GM04503 (cell line): ENCODE data around the gene GSTP1.
"Not testable (repeated sequence)": the region's sequence is repeated elsewhere in the genome, so short reads cannot be mapped to it uniquely, and the experiment has no call there.

ENCODE experiments used
- DNase-seq: peaks from one replicate; pipeline ENCODE4 v3.0.0-alpha.2; 2012; ENCODE audit warnings: low read depth

The GSTP1 gene

GRCh38 chr11:67597963-67598362 is 14.4 kb downstream of the GSTP1 start:
- not testable (repeated sequence) for DNase-seq

- no peak for DNase-seq
These were observed 15.5 kb downstream of the GSTP1 start for GRCh38 chr11:67599149-67599548.

- no peak for DNase-seq
These were observed 16.9 kb downstream of the GSTP1 start for GRCh38 chr11:67600324-67601029.

DNA sequence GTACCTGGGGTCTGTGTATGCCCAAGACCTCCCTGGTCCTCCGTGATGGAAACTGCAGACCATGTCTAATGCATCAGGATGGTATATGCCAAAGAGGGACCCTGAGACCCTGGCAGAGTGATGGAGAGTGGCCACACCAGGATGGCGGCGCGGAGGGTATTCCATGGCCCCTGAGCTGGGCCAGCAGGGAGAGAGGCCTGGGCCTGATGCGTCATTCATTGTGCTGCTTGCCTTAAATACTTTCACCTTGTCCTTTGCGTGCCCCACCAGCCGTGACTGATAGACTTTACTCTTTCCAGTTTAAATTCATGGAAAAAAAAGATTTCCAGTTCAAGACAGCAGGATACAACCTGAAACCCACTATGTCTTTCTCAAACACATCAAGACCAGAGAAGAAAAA is 17.5 kb downstream of the GSTP1 start:
- DNase-seq: no peak

- not testable (repeated sequence) for DNase-seq
These were observed 20.5 kb downstream of the GSTP1 start for GRCh38 chr11:67604119-67604518.

DNA sequence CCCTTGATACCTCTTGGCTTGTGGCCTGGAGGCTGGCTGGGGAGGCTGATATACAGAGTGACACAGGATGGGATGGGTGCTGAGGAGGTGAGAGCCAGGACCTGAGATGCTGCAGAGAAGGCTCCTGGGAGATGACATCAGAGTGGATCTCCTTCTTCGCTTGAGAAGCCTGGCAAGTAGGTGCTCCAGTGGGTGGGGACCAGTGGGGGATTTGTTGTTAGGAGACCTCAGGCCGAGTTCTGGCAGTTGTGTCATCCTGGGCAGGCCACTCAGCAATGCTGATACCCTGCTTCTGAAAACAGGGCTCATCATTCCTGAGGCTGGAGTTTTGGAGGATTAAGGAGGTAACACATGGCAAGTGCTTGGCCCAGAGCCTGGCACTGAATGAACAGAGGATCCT is 21.2 kb downstream of the GSTP1 start:
- no peak for DNase-seq

DNA sequence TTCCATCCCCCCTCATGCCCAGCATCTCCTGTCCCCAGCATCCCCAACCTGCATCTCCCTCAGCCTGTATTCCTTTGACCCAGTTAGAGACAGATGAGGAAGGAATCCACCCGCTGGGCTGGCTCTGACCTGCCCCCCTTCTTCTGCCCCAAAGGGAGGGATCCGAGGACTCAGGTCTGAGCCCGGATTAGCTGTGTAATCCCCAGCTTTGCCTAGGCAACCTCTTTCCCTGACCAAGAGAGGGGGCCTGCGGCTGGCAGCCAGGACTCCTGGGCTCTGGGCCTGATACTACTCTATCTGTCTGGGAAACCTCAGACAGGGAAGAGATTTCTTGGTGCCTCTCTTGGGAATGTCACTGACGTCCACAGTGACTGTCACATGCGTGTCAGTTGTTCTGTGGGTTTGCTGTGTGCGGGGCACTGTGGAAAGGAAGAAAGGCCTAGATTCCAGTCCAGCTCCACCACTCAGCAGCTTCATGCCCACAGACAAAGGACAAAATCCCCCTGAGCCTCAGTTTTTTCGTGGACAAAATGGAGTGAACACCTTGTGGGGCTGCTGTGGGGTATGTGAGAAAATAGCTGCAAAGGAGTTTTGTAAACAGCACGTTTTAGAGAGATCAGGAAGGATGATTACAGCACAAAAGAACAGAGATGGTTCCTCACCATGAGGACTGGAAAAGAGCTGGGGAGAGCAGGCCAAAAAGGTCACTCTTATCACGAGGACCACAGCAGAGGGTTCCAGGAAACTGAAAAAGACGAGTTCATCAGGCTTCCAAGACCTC is 21.8 kb downstream of the GSTP1 start:
- no peak for DNase-seq

DNA sequence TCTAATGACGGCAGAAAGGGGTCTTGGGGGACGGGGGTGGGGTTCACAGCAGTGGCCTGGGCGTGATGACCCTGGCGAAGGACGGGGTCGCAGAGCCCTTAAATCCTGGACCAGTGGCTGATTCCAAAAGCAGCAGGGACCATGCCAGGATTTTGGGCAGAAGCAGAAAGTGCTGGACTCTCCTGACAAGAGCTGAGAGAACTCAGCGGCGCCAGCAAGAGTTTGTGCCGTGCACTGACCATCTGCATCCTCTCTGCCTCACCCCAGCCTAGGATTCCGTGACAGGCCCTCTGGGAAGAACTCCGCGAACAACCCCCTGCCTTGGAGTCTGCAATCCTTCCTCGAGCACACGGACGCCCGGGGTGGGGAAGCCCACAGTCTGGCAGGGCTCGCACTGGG is 22.5 kb downstream of the GSTP1 start:
- DNase-seq: peak; percentile 6

- DNase-seq: peak; percentile 52
These were observed 23.1 kb downstream of the GSTP1 start, which contains the start of gene NDUFV1 for GRCh38 chr11:67606492-67607295. Gene NDUFV1 (plus strand): TSS chr11:67606936. CDS start chr11:67607005, 69 bp downstream.

- no peak for DNase-seq
These were observed 23.9 kb downstream of the GSTP1 start for GRCh38 chr11:67607507-67607906.

- no peak for DNase-seq
These were observed 24.9 kb downstream of the GSTP1 start for GRCh38 chr11:67608486-67608885.

DNA sequence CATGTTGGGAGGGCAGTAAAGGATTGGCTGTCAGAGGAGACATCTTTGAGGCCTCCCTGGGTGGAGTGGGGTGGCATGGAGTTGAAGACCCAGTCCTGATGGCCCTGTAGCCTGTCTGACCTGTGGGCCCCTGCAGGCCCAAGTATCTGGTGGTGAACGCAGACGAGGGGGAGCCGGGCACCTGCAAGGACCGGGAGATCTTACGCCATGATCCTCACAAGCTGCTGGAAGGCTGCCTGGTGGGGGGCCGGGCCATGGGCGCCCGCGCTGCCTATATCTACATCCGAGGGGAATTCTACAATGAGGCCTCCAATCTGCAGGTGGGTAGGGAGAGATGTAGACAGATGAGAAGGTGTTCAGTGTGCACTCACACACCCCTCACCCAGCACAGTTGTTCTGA is 25.7 kb downstream of the GSTP1 start:
- no peak for DNase-seq

- DNase-seq: no peak
These were observed 26.8 kb downstream of the GSTP1 start for GRCh38 chr11:67610302-67610868.

- DNase-seq: no peak
These were observed 27.6 kb downstream of the GSTP1 start for GRCh38 chr11:67611165-67611564.

DNA sequence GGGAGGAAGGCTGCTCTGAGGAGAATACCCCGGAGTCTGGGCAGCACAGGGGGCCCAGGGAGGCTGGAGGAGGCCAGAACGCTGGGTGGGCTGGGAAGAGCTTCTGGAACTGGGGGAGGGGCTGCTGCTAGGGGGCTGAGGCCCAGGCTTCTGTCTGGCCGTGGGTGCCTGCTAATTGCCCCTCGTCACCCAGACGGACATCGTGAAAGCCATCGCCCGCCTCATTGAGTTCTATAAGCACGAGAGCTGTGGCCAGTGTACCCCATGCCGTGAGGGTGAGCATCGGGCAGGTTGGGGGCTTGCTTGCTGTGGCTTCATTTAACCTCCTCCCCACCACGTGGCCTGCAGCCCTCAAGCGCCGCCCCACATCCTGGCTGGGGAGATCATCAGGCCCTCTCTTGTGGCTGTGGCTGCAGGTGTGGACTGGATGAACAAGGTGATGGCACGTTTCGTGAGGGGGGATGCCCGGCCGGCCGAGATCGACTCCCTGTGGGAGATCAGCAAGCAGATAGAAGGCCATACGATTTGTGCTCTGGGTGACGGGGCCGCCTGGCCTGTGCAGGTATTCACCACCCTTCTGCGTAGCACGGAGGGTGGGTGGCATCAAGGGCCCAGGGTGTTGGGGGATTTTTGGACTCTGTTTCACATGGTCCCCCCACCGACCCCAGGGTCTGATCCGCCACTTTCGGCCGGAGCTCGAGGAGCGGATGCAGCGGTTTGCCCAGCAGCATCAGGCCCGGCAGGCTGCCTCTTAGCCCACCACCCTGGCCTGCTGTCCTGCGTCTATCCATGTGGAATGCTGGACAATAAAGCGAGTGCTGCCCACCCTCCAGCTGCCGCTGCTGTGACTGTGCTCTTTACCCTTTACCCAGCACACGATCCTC is 28.3 kb downstream of the GSTP1 start:
- no peak for DNase-seq

DNA sequence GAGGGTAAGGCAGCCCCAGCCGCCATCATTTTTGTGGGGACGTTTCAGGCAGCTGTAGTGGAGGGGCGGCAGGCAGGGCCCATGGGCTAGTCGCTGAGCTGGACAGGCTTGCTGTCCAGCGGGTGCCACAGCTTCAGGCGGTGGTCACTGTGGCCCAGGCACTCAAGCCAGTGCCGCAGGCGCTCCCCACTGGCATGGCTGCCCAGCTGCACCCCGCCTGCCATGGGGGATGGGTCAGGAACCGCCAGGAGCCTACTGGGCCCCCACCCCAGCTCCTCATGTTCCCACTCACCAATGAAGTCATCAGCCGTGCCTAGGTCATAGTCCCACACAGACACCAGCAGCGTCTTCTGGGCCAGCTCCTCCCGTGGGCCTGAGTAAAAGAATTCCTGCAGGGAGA is 29.1 kb downstream of the GSTP1 start:
- DNase-seq: no peak

DNA sequence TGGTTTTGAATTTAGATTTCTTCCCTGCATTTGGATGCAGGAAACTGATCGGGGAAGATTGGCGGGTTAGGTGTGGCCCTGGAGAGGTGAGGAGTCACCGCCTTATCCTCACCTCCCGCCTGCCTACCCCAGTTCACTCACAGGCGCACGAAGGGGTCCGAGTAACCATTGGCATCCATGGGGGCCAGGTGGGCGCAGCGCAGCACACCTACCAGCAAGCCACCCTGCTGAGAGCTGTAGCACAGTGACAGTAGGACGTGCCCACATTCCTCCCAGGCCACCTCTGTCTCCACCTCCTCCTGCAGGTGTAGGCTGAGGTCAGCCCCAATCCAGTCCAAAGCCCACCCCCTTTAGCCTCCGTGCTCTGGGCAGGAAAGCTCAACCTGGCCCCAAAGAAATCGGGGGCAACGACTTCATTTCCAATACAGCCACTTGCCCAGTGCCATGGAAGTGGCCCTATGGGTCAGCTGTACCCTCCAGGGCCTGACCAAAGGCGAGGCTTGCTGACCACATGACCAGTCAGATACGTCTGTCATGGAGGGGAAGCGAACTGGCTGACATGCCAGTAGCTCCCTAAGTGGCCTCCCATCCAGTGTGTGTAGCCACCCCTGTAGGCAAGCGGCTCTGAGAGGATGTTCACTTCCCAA is 29.8 kb downstream of the GSTP1 start:
- no peak for DNase-seq

- peak; percentile 4 for DNase-seq
These were observed 30.5 kb downstream of the GSTP1 start for GRCh38 chr11:67613960-67614715.

DNA sequence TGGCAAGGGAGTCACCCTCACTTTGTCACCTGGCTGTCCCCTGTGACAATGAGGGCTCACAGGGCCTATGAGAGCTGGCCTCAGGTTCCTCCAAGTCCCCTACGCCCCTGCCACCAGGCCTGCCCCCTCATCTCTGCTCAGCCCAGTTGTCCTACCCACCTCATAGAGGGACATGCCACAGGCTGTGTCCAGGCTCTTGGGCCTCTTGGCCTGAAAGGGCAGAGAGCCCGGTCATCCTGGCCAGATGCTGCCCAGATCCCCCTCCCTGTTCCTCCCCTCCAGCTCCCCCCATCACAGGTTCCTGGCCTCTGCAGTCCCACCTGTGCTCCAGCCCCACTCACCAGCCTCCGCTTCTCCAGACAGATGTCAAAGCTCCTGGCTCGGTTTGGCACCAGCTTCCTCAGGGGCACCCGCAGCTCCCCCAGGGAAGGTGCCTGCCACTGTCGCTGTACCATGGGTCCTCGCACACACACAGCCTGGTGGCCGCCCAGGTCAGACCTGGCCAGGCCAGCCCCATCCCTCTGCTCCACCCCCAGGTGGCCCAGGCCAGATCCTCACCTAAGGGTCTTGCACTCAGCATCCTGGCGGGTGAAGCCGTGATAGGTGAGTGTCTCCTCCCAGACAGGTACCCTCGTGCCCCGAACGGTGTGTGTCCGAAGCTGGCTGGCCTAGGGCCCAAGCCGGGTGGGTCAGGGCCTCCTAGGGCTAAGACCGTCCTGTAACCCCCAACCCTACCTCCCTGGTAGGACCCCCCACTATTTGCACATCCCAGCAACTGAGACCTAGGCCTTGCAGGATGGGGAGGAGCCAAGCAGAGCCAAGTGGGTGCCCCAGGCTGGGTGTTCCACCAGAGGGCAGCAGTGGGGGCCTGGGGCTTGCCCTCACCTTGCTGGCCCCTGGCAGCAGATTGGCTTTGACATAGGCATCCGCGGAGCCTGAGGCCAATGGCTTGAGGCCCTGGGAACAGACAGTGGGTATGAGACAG is 31.4 kb downstream of the GSTP1 start:
- no peak for DNase-seq
